ENCODE data around the gene EID1. TPM values are rescaled to one million over a fixed set of nuclear protein-coding genes. Genes with fewer than 3 reads are reported as not detected.

Gene EID1
- polyA plus RNA-seq, 4 donors: 304 to 343 (median 325) TPM

- DNase-seq (ENCODE audit: low read depth in 4 of 4, low spot score in 3 of 4): no peak
These were observed 9.9 kb upstream of the EID1 start for GRCh38 chr15:48868023-48868422.

- DNase-seq (ENCODE audit: low read depth in 4 of 4, low spot score in 3 of 4): no peak
These were observed 9.4 kb upstream of the EID1 start for GRCh38 chr15:48868536-48868935.

- no peak for DNase-seq (ENCODE audit: low read depth in 4 of 4, low spot score in 3 of 4)
These were observed 8.0 kb upstream of the EID1 start for GRCh38 chr15:48869966-48870365.

DNA sequence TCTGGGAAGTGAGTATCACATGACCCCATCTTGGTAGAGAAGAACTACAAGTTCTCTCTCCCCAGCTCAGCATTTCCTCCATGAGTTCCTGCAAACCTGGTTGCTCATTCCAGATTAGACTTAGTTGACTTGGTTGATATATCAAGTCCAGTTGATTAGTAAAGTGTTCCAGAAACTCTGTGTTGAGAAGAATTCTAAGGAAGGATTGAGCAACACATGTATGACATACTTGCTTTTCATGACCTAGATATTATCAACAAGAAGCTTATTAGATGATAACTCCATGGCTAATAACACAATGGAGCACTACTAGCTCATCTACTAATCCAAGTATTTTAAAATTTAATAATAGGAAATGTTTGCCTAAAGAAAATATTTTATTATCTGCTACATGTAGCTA, 6.4 kb upstream of the EID1 start:
- DNase-seq (ENCODE audit: low read depth in 4 of 4, low spot score in 3 of 4): no peak

DNA sequence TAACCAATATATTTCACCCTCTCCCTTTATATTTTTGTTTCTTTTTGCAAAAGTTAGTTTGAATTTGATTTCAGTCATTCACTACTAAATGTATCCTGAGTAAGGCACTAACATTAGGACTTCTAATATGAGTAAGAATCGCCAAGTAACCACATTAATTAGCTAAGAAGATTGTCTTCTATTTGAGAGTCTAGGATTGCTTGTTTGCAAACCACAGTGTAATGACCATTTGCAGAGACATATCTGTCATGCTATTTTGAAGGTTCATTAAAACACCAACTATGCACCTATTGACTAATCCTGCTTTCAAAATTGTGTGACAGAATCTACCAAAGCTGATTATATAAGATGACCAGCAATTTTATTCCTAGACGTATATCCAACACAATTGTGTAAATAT, 5.3 kb upstream of the EID1 start:
- no peak for DNase-seq (ENCODE audit: low read depth in 4 of 4, low spot score in 3 of 4)

- DNase-seq (ENCODE audit: low read depth in 4 of 4, low spot score in 3 of 4): no peak
These were observed 2.5 kb upstream of the EID1 start for GRCh38 chr15:48875241-48875960.

DNA sequence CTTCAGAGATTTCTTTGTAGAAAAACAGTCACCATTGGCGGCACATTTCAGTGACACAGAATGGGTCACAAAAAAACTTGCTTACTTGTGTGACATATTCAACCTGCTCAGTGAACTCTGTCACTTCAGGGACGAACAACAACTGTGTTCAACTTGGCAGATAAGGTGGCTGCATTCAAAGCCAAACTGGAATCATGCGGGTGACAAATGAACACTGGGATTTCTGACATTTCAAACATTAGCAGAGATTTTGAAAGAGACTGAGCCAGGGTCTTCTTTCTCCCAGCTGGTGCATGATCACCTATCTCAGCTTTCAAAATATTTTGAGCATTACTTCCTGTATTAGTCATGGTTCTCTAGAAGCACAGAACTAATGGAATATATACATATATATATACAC, 1.9 kb upstream of the EID1 start:
- no peak for DNase-seq (ENCODE audit: low read depth in 4 of 4, low spot score in 3 of 4)

GRCh38 chr15:48880070-48880634, 2.2 kb downstream of the EID1 start:
- DNase-seq (ENCODE audit: low read depth in 4 of 4, low spot score in 3 of 4): no peak

- no peak for DNase-seq (ENCODE audit: low read depth in 4 of 4, low spot score in 3 of 4)
These were observed 5.8 kb downstream of the EID1 start for GRCh38 chr15:48883699-48884098.

DNA sequence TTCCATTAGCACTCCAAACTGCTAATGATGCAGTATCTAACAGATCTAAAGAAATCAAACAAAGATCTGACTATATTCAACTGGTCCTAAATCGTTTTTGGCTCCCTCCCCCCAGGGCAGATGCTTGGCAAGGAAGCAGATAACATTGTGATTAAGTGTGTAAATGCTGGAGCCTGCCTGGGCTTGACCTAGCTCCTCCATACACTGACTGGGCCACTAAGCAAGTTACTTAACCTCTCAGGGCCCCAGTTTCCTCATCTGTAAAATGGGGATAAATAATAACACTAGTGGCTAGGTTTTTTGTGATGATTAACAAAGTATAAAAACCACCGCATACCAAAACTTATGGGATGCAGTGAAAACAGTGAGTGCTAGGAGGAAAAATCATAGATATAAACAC, 9.2 kb downstream of the EID1 start:
- DNase-seq (ENCODE audit: low read depth in 4 of 4, low spot score in 3 of 4): no peak

DNA sequence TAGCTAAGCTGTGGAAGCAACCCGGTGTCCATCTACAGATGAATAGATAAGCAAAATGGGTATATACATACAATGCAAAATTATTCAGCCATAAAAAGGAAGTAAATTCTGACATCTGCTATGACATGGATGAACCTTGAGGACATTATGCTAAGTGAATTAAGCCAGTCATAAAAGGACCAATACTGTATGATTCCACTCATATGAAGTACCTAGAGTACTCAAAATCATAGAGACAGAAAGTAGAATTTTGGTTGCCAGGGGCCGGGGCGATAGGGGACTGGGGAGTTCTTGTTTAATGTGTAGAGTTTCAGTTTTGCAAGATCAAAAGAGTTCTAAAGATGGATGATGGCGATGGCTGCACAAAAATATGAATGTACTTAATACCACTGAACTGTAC, 10.3 kb downstream of the EID1 start:
- no peak for DNase-seq (ENCODE audit: low read depth in 4 of 4, low spot score in 3 of 4)

GRCh38 chr15:48888836-48889235, 10.9 kb downstream of the EID1 start:
- DNase-seq (ENCODE audit: low read depth in 4 of 4, low spot score in 3 of 4): no peak

DNA sequence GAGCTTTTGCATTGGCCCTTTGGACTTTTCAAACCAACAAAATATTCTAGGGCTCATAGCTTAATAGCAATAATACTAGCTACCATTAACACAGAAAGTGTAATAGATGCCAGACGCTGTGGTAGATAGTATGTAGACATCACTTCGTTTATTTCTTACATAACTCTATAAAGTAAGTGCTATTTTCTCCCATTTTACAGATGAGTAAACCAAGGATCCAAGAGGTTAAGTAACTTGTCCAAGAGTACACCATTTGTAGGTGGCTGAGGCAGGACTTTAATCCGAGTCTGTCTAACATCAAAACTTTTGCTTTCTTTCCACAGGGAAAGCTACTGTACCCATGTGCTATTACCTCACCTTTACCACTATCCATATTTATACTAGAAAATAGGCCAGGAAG, 12.0 kb downstream of the EID1 start:
- no peak for DNase-seq (ENCODE audit: low read depth in 4 of 4, low spot score in 3 of 4)

DNA sequence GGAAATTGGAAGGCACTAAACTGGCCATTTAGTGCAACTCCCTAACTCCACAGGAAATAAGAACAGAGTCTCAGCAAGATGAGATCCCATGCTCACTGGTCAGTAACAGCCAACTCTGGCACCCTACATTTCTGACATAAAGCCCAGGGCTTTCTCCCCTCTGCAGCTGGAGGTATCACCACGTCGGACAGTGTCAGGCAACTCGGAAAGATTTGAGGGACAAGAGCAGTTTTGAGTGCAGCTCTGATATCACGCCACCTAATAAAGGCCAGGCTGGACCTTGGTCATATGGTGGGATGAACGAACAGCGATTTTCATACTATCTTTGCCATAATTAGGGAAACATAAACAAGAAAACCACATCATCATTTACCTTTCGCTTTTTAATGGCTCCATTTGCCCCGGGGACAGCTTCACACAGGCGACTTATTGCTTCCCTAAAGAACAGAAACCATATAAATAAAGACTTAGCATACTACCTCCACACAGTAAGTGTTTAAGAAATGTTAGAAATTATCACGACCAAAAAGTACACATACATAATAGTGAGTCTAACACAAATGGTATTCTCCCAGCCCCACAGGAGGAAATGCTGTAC, 12.5 kb downstream of the EID1 start:
- no peak for DNase-seq (ENCODE audit: low read depth in 4 of 4, low spot score in 3 of 4)

- DNase-seq (ENCODE audit: low read depth in 4 of 4, low spot score in 3 of 4): no peak
These were observed 13.4 kb downstream of the EID1 start for GRCh38 chr15:48891232-48891765.

DNA sequence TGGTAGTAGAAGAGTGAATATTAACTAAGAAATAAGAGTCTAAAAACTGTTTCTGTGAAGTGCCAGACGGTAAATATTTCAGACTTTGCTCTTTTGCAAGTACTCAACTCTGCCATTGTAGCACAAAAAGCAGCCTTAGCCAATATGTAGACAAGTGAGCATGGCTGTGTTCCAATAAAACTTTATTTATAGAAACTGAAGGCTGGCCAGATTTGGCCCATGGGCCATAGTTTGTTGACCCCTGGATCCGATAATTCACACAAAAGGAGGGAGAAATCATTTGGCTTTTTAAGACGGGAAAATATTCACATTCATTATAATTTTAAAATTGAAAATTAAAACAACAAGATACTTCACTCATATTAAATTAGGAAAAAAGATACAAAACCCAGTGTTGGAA, 15.4 kb downstream of the EID1 start:
- no peak for DNase-seq (ENCODE audit: low read depth in 4 of 4, low spot score in 3 of 4)

GRCh38 chr15:48896869-48897814, 19.2 kb downstream of the EID1 start:
- DNase-seq (ENCODE audit: low read depth in 4 of 4, low spot score in 3 of 4): peak in 2 of 4 donors; percentile 56 to 73

- DNase-seq (ENCODE audit: low read depth in 4 of 4, low spot score in 3 of 4): no peak
These were observed 20.1 kb downstream of the EID1 start for GRCh38 chr15:48898032-48898431.

DNA sequence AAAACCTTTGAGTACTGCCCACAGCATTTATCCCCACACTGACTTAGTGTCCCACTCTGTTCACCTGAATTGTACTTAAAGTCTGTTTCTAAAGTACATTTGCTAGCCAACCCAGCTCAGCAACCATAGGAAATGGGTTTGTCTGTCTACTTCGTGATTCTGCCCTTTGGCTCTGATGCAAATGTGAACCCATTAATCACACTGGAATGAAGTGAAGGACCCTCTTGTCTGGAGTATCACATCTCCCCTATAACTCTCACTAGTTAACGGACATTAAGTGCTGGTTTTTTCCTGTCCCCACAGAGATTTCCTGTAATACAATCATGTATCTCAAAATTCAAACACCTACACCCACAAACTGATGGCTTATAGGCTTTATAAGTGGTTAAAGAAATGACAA, 20.5 kb downstream of the EID1 start:
- no peak for DNase-seq (ENCODE audit: low read depth in 4 of 4, low spot score in 3 of 4)

- no peak for DNase-seq (ENCODE audit: low read depth in 4 of 4, low spot score in 3 of 4)
These were observed 21.9 kb downstream of the EID1 start for GRCh38 chr15:48899793-48900192.

DNA sequence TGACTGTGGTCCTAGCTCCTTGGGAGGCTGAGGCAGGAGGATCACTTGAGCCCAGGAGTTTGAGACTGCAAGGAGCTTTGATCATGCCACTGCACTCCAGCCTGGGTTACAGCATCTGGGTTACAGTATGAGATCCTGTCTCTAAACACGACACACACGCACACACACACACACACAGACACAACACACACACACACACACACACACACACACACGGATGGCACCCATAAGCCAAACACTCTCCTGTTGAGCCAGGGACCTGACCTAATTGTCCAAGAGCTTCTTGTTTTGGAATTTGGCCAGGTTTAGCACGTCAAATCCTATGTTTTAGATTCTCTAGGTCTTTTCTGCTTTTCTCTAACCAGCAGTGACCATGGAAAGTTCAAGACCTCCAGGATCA, 26.8 kb downstream of the EID1 start:
- no peak for DNase-seq (ENCODE audit: low read depth in 4 of 4, low spot score in 3 of 4)
